Left ventricle myocardium inferior (tissue), 1 donor: ENCODE results near the gene IL17REL. TPM values are rescaled to one million over a fixed set of nuclear protein-coding genes. Genes with fewer than 3 reads are reported as not detected.

Experiments used
- DNase-seq: peaks from one replicate; pipeline ENCODE4 v3.0.0-alpha.2; 2020
- H3K27ac ChIP-seq: fragments of 200-600 bp; replicated peaks from 2 replicates; pipeline ENCODE4 v1.8.0; 2021
- H3K27me3 ChIP-seq: fragments of 200-600 bp; 2 replicates; pipeline ENCODE4 v1.8.0; 2021; ENCODE audit warnings: low read depth
- H3K36me3 ChIP-seq: fragments of 200-600 bp; 2 replicates; pipeline ENCODE4 v1.8.0; 2021
- H3K4me1 ChIP-seq: fragments of 200-600 bp; 2 replicates; pipeline ENCODE4 v1.8.0; 2021
- H3K4me3 ChIP-seq: fragments of 200-600 bp; 2 replicates; pipeline ENCODE4 v1.8.0; 2021; ENCODE audit warnings: mild to moderate bottlenecking, moderate library complexity
- H3K9me3 ChIP-seq: fragments of 200-600 bp; replicated peaks from 2 replicates; pipeline ENCODE4 v1.8.0; 2021
- CTCF ChIP-seq: fragments of 200-600 bp; IDR thresholded peaks from 2 replicates; pipeline ENCODE4 v1.8.0; 2021; ENCODE audit warnings: antibody characterized with exemption, mild to moderate bottlenecking, borderline replicate concordance
- intact Hi-C: fragments of 100-400 bp; cut with micrococcal nuclease; formaldehyde crosslinking; loops from one replicate; pipeline ENCODE4 v1.11.0; 2022
- total RNA-seq: library from RNA; stranded (reverse); fragmentation: NEBNext Ultra II Directional; extraction: Animal tissue kit (Norgen Biotek cat#: 25700); gene quantifications from one replicate; pipeline ENCODE4 v1.2.1, GENCODE V29; 2021
- donor health status: DM: no; HTN: yes; CAD: no; lungs with severe emphysema.

IL17REL gene
- total RNA-seq, 1 donor from 2014 or later: not detected

GRCh38 chr22:49966774-49967705 is 45.5 kb downstream of the IL17REL start:
- peak; percentile 39 for DNase-seq
- intact Hi-C loops: no loop called here
- H3K36me3 ChIP-seq: peaks cover 22% of the 10 kb centered on the region
- H3K27me3 ChIP-seq: no peaks in the 10 kb centered on the region
- no peaks in the 10 kb centered on the region for H3K9me3 ChIP-seq
- no peak for TF ChIP-seq CTCF
- peaks cover 99% of the 10 kb centered on the region for H3K4me1 ChIP-seq
- H3K27ac ChIP-seq: peak overlapping the region; percentile 99
- peak overlapping the region; percentile 48 for H3K4me3 ChIP-seq

GRCh38 chr22:49966041-49966773 is 46.4 kb downstream of the IL17REL start:
- intact Hi-C loops: no loop called here
- no peaks in the 10 kb centered on the region for H3K9me3 ChIP-seq
- no peaks in the 10 kb centered on the region for H3K27me3 ChIP-seq
- DNase-seq: no peak
- peak overlapping the region; percentile 99 for H3K27ac ChIP-seq
- H3K4me3 ChIP-seq: no peak overlapping the region
- peaks cover 30% of the 10 kb centered on the region for H3K36me3 ChIP-seq
- H3K4me1 ChIP-seq: peaks cover 99% of the 10 kb centered on the region
- TF ChIP-seq CTCF: no peak

- intact Hi-C loops: no loop called here
- H3K4me1 ChIP-seq: peaks cover 95% of the 10 kb centered on the region
Observed at GRCh38 chr22:49965091-49966040, 47.2 kb downstream of the IL17REL start.

GRCh38 chr22:49964136-49965090 is 48.2 kb downstream of the IL17REL start:
- peak; percentile 21 for DNase-seq
- Histone ChIP-seq H3K4me3 (peak overlapping the region; percentile 96), H3K36me3 (peaks cover 31% of the 10 kb centered on the region), H3K27me3 (no peaks in the 10 kb centered on the region), H3K27ac (peak overlapping the region; percentile 99), H3K9me3 (no peaks in the 10 kb centered on the region), H3K4me1 (peaks cover 92% of the 10 kb centered on the region)
- intact Hi-C loops: no loop called here
- no peak for TF ChIP-seq CTCF

More at GRCh38 chr22:49965091-49966040, 47.2 kb downstream of the IL17REL start:
- no peak for TF ChIP-seq CTCF
- Histone ChIP-seq H3K27me3 (no peaks in the 10 kb centered on the region), H3K4me3 (no peak overlapping the region), H3K36me3 (peaks cover 31% of the 10 kb centered on the region), H3K27ac (peak overlapping the region; percentile 99), H3K9me3 (no peaks in the 10 kb centered on the region)
- peak; percentile 17 for DNase-seq
